ENCODE results near the gene SYNPO2L. TPM values are rescaled to one million over a fixed set of nuclear protein-coding genes. Genes with fewer than 3 reads are reported as not detected.
A peak's percentile ranks its signal among the peaks of the same experiment; 100 is the strongest.

Gene SYNPO2L
- total and polyA plus RNA-seq, 9 of the 15 experiments (the other 6 are each of a cell fraction or from before 2014, with no cell fraction given), result 0.03 to 0.07 TPM; not detected in 7

DNA sequence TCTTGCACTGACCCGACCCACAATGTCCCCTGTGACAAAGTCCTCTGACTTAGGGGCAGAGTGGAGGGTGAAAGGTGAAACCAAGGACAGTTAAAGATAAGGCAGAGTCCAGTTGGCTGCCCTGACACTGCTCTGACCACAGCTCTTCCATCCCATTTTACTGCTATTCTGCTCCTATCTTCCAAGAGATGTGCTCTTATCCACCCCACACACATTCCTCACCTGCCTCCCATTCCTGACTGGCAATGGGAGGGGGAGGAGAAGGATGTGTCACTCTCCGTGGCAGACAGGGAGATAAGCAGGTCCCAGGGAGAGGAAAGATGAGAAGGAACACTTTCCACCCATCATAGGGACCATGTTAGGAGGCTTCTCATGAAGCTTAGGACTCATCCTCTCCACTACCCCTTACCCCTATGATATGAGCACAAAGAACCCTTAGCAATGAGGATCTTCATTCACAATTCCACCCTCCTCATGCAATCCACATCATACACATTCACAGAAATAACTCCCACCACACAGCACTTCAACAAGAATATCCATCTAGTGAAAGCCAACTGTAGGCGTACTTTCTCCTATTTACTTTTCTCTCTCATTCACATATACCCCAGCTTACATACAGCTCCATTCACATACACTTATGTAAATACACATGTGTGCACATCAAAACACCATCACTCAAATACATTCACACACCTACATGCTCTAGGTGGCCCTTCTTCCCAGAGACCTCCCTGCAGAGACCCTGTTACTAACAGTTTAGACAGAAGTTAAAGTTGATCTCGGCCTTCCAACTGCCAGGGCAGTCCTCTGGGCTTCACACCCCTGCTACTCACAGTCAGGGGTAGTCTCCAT lies 6.6 kb downstream of the SYNPO2L start (continued):
- TF ChIP-seq CBX1 (IDR thresholded peaks at IDR 0.05; ENCODE audit: low read depth) (no peak), TBL1XR1 (IDR thresholded peaks at IDR 0.05; ENCODE audit: low read length in 2 of 2) (no peak), KLF16 (IDR thresholded peaks at IDR 0.05) (peak; percentile 82), KDM1A (IDR thresholded peaks at IDR 0.05) (peak; percentile 90 to 95), DPF2 (IDR thresholded peaks at IDR 0.05) (peak; percentile 89), SMARCA4 (IDR thresholded peaks at IDR 0.05) (peak; percentile 94), TAL1 (IDR thresholded peaks at IDR 0.05) (peak; percentile 86), GABPB1 (CRISPR knock-in tag; IDR thresholded peaks at IDR 0.05) (peak; percentile 57; the same call in 1 of the 2 replicates), SMAD4 (CRISPR knock-in tag; conservative IDR thresholded peaks at IDR 0.05) (peak; percentile 76), ESRRA (IDR thresholded peaks at IDR 0.05; ENCODE audit: borderline replicate concordance, low read depth) (peak; percentile 99), KAT7 (CRISPR knock-in tag; IDR thresholded peaks at IDR 0.05; ENCODE audit: borderline replicate concordance) (0 out of 2 replicates have a peak, but pooled peaks have one; percentile 72), TOE1 (IDR thresholded peaks at IDR 0.05; ENCODE audit: borderline replicate concordance) (peak; percentile 45; the same call in 1 of the 2 replicates), TOE1 (CRISPR knock-in tag; IDR thresholded peaks at IDR 0.05; ENCODE audit: borderline replicate concordance, low read depth) (no peak), NCOR1 (IDR thresholded peaks at IDR 0.05) (peak; percentile 93), JUND (IDR thresholded peaks at IDR 0.05; ENCODE audit: borderline replicate concordance, low read depth, low read length) (peak; percentile 89), JUND (tag; IDR thresholded peaks at IDR 0.05; ENCODE audit: borderline replicate concordance, low read depth, low read length) (peak; percentile 91; the same call in 2 of the 3 replicates), HSF4 (CRISPR knock-in tag; IDR thresholded peaks at IDR 0.05; ENCODE audit: borderline replicate concordance) (no peak), KLF6 (CRISPR knock-in tag; IDR thresholded peaks at IDR 0.05; ENCODE audit: borderline replicate concordance) (peak; percentile 39; the same call in 1 of the 2 replicates)
- TF ChIP-seq, protein P1, sequence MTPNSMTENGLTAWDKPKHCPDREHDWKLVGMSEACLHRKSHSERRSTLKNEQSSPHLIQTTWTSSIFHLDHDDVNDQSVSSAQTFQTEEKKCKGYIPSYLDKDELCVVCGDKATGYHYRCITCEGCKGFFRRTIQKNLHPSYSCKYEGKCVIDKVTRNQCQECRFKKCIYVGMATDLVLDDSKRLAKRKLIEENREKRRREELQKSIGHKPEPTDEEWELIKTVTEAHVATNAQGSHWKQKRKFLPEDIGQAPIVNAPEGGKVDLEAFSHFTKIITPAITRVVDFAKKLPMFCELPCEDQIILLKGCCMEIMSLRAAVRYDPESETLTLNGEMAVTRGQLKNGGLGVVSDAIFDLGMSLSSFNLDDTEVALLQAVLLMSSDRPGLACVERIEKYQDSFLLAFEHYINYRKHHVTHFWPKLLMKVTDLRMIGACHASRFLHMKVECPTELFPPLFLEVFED (CRISPR knock-in tag; conservative IDR thresholded peaks at IDR 0.05), result peak; percentile 40; the same call in 1 of the 2 replicates
- TF ChIP-seq, protein P2, sequence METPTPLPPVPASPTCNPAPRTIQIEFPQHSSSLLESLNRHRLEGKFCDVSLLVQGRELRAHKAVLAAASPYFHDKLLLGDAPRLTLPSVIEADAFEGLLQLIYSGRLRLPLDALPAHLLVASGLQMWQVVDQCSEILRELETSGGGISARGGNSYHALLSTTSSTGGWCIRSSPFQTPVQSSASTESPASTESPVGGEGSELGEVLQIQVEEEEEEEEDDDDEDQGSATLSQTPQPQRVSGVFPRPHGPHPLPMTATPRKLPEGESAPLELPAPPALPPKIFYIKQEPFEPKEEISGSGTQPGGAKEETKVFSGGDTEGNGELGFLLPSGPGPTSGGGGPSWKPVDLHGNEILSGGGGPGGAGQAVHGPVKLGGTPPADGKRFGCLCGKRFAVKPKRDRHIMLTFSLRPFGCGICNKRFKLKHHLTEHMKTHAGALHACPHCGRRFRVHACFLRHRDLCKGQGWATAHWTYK (CRISPR knock-in tag; IDR thresholded peaks at IDR 0.05), result peak; percentile 80; the same call in 1 of the 2 replicates
- TF ChIP-seq, protein P3, sequence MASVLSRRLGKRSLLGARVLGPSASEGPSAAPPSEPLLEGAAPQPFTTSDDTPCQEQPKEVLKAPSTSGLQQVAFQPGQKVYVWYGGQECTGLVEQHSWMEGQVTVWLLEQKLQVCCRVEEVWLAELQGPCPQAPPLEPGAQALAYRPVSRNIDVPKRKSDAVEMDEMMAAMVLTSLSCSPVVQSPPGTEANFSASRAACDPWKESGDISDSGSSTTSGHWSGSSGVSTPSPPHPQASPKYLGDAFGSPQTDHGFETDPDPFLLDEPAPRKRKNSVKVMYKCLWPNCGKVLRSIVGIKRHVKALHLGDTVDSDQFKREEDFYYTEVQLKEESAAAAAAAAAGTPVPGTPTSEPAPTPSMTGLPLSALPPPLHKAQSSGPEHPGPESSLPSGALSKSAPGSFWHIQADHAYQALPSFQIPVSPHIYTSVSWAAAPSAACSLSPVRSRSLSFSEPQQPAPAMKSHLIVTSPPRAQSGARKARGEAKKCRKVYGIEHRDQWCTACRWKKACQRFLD (CRISPR knock-in tag; IDR thresholded peaks at IDR 0.05), result peak; percentile 52; the same call in 1 of the 2 replicates
- TF ChIP-seq, protein P4, sequence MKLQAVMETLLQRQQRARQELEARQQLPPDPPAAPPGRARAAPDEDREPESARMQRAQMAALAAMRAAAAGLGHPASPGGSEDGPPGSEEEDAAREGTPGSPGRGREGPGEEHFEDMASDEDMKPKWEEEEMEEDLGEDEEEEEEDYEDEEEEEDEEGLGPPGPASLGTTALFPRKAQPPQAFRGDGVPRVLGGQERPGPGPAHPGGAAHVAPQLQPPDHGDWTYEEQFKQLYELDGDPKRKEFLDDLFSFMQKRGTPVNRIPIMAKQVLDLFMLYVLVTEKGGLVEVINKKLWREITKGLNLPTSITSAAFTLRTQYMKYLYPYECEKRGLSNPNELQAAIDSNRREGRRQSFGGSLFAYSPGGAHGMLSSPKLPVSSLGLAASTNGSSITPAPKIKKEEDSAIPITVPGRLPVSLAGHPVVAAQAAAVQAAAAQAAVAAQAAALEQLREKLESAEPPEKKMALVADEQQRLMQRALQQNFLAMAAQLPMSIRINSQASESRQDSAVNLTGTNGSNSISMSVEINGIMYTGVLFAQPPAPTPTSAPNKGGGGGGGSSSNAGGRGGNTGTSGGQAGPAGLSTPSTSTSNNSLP (IDR thresholded peaks at IDR 0.05; ENCODE audit: borderline replicate concordance, low read depth, low read length), result no peak
